HG02981 (cell line): ENCODE measurements around the gene MFRP.

ENCODE experiments used
- ATAC-seq: cut with Tn5 transposase; IDR thresholded peaks from one replicate; pipeline ENCODE4 v1.9.1; 2021; ENCODE audit warnings: mild to moderate bottlenecking, moderate library complexity; ENCODE audit not compliant: unreplicated experiment

MFRP gene

DNA sequence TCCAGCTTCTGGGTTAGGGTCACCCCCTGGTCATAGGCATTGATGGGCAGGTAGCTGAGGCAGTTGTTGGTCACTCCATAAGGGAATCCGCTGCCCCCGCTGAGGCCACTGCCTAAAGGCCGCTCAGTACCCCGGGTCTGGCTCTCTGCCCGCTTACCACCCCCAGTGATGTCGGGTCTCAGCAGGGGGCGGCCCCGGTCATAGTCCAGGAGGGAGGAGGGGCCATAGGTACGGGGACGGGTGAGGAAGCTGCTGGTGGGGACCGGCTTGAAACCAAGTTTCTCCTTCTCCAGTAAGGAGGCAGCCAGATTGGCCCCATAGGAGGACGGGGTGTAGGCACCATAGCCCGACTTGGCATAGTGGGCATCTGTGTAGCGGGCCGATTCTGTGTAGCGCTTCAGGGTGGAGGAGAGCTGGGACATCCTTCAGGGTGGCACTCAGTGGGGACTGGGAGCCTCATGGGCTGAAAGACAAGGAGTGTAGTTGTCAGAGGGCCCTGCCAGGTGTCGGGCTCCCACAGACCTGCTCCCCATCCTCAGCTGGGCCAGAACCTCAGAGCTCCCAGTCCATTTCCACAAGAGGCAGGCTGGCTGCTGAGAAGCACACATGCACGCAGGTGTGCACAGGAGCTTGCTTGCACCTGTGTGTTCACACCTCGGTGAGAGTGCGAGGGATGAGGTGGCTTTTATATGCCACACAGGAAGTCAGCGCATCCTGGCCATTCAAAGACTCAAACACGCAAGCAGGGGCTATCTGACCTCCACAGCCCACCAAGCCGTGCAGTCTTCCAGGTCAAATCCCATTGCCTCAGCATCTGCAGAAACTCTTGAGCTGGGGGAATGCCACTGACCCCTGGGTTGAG, 26.8 kb upstream of the MFRP start:
- no peak for ATAC-seq

DNA sequence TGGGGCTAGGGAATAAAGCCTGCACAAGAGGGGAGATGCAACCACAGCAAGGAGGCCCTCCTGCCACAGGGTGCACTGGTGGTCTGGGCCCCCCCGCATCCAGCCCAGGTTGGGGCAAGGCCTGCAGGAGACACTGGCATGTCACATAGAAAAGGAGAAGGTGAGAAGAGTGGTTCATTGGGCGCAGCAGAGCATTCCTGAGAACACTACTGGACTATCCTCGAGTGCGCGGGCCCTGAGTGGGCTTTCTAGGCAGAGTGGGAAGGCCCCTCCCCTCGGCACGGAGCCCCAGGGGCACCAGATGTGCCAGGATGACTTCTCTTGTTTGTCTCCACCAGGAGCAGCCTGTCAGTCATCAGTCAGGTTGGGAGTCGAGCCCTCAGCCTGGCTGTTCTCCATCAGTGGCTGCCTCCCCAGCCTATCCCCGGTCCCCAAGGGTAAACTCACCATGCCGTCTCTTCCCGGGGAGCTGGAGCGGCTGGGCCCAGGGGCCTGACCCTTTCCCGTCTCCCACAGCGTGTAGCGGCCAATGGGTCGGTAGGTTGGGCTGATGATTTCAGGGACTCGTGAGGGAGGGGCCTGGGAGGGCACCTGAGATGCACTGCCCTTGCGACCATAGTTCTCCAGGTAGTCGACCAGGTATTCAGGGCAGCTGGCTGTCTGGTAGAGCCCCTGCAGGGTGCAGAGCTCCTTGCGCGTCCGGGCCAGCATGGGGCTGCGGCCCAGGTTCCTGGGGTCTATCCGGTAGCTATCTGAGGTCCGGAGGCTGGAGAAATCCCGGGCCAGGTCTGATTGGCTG, 26.0 kb upstream of the MFRP start:
- ATAC-seq: no peak

DNA sequence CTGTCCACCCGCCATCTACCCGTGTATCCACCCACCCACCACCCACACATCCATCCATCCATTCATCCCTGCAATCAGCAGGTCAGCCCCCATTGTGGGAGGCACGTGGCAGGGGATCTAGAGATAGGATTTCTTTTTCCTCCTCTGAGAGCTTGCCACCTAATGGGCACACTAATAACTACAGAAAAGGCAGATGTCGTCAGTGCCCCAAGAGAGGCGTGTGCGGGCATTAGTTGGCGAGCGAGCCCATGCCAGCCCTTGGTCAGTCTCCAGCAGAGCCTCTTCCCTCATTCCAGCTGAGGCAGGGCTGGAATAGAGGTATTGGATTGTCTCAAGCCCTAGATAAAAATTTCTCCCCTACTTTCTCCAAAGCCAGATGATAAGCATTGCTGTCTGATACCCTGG, 25.3 kb upstream of the MFRP start:
- ATAC-seq: no peak

DNA sequence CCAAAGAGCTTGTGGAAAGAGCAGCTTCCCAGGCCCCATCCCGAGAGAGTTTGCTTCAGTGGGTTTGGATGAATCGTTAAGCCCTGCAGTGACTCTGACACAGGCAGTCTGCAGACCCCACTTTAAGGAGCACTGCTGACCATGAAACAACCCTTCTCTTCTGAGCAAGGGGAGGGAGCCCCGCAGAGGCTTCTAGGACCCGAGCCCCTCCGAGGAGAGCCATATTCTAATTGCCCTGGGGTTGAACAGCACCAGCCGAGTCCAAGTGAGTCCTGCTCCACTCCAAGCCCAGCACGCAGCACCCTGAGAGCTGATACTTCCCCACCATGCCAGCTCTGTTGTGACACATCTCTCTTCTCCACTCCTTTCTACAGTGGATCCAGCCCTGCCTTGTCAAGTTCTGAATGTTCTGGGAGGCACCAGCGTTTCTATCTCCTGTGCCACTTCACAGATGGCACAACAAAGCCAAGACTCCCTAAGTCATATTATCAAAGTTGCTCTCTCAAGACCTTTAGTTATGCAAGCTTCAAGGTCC, 24.6 kb upstream of the MFRP start:
- ATAC-seq: no peak

DNA sequence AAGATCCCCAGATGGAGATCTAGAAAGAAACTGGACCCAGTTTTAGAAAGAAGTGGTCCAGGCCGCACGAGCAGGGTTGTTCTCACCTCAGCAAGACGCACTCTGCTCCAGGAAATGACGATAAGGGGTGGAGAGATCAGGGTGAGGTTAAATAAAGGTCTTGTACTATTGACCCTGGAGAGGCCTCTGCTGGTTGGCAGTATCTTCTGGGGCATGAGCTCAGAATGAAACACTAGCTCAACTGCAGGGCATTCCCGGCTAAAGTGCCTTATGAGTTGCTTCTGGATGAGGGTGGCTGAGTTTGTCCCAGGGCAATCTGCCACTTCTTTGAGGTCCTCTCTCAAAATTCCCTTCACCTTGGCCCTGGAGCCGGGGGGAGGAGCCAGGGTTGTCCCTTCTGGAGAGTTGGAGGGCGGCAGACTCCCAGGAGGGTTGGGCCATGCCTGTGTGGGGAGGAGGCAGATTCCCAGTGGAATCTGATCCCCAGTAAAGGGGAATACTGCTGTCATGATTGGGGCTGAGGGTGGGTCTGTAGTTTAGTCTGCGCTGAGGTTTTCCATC, 24.1 kb upstream of the MFRP start:
- ATAC-seq: no peak

DNA sequence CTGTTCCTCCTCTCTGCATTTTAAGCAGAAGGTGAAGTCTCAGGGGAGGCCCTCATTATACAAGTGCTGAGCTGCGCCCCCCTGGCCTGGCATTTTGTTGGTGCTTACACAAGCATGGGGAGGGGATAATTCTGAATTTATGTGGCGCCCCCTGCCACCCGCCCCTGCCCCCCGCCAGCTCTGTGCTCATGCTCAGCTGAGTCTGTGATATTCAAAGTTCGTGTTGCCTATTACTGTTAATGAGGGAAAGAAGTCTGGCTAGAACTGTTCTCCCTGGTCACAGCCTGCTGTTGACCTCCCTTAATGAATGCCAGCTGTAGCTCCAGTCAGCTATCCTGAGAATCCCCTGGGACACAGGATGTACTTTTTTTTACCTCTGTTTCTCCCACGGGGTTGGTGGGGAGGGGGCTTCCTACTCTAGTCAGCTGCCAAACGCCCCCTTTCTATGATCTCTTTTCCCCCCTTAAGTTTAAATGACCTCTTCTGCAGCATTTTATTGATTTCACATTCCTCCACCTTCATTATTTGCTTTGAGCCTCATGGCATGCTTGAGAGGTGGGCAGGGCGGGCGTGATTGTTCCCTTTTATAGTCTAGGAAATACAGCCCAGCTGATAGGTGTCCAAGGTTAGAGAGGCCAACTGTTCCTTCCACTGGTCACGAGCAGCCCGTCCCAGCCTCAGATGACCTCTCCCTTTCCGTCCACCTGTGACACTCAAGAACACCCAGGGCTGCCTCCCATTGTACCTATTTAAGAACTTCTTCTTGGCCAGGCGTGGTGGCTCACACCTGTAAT, 22.8 kb upstream of the MFRP start:
- ATAC-seq: no peak

DNA sequence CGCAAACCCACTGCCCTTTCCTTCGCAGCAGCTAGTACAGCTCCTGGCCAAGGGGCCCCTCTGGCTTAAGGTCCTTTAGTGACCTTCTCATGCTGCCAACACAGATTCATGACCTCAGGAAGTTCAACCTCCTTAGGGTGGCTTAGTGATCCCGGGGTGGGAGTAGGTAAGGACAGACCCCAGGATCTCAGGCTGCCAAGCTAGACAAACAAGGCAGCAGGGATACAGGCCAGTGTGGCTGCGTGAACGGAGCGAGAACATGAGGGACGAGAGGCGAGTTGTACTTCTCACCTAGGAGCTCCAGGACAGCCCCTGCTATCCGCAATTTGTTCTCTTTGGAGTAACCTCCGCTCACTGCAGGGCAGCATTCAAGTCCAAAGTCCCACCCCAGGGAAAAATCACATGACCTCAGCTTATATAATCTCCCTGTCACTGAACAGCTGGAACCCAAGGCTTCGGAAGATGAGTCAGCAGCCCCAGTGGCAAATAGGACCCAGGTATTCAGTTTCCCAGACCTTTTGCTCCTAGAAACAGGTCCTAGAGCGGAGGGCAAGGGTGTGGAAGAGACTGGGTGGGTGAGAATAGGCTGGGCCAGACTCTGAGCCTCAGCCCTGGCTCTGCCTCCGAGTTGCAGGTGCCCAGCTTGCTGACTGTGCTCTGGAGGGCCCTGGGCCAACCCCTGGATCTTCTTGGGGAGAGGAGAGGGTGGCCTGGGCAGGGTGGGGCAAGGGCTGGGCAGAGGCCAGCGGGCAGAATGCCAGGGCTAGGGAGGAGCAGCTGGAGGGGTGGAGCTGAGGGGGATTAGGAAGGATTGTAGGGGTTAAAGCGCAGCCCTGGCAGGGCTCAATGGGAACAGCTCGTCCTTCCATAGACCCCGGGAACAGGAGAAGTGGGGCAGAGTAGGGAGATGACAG, 21.9 kb upstream of the MFRP start:
- no peak for ATAC-seq

DNA sequence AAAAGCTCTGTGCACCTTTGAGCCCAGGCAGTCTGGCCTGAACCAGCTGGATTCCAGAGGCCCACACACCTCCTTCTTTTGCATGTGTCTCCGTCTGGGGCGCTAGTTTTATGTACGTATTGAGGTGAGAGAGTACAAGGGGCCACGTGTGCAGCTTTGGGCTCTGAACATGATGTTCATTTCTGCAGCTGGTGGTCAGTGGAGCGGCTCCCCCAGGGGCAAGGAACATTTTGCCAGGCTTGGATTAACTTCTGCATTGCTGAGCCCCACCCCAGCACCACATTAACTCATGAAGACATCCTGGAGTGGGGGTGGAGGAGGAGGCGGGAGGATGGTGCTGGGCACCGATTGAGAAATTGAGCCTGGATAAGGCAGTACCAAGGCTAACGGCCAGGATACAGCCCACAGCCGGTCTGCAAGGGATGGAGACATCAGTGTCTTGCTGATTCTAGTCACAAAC, 21.2 kb upstream of the MFRP start:
- ATAC-seq: no peak

DNA sequence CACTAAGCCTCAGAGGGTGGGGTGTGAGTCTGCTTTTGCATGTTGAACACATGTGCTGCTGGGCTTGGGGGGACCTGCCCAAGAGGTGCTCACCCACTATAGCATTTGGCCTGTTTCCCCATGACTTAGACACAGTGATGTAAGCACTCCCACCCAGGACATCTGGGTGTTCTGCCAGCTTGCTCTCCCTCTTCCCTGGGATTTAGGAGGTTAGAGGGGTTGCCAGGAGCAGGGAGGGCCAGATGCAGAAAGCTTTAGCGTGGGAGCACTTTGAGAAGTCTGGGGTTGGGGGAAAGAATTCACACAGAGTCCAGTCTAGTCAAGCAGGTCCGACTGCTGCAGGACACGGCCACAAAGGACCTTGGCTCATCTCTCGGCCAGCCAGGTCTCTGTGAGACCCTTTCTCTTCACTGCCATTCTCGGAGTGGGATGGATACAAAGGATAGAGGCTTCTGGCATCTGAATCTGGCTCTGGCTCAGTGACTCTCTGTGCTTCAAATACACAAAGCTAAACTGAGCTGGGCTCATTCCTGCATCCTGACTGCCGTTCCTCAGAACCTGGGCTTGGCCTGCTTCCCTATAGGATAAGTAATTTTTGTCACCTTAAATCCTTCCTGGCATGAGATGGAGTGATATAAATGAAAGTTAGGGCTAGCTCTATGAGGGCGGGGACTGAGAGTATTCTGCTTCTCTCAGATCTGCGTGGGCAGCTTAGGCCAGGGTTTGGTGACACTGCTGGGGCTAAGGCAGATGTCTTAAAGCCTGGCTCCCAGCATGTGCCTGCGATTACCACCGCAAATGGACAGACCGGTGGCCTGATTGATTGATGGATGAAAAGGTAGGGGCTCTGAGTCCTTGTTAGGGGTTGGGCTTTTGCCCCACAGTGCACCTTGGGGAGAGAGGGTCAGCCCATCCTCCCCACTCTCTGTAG, 20.4 kb upstream of the MFRP start:
- ATAC-seq: no peak

DNA sequence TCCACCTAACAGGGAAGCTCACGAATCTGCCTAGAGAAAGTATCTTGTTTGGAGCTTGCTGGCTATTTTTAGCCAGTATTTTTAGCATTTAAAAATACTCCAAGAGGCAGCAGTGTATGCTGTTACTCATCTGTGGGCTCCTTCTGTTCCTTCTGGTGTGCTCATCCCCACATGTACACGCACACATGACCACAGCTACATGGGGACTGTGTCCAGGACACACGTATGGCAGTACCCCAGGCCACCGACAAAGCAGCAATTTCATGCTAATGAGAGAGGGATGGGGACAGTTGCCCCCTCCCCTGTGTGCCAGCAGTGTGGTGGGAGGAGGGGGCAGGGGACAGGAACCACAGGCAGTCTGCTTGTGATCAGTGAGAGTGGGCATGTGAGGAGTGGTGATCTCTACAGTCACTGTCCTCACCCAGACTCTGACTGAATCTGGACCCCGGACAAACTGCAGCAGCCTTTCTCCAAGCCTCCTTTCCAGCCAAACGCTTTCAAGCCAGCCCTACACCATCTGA, 18.6 kb upstream of the MFRP start:
- no peak for ATAC-seq

DNA sequence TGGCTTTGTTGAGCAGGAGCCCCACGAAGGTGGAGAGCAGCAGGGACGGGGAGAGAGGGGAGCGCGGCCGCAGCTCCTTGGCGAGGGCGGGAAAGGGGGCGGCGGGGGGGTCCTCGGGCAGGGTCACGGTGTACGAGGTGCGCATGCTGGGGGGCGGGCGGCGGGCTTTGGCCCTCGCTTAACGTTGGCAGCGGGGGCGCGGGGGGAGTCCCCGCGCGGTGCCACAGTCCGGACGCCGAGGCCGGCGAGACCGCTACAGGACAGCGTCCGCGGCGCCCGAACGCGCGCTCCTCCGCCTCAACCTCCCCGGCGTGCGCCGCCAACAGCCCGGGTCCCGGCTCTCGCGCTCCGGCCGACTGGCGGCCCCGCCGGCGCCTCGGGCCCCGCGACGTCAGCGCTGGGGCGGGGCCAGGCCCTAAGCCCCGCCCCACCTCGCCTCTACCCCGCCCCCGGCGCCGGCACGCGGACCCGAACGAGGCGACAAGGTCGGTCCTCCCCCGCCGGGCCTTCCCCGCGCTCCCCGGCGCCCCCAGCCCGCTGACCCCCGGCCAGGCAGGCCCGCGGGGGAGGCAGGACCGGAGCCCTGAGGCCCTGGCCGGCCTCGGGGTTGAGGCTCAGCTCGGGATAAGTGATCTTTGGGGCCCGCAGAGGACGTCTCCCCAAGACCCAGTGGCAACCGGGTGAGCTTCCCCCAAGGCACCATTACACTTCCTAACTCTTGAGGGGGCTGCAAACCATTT, 17.5 kb upstream of the MFRP start:
- ATAC-seq: no peak

DNA sequence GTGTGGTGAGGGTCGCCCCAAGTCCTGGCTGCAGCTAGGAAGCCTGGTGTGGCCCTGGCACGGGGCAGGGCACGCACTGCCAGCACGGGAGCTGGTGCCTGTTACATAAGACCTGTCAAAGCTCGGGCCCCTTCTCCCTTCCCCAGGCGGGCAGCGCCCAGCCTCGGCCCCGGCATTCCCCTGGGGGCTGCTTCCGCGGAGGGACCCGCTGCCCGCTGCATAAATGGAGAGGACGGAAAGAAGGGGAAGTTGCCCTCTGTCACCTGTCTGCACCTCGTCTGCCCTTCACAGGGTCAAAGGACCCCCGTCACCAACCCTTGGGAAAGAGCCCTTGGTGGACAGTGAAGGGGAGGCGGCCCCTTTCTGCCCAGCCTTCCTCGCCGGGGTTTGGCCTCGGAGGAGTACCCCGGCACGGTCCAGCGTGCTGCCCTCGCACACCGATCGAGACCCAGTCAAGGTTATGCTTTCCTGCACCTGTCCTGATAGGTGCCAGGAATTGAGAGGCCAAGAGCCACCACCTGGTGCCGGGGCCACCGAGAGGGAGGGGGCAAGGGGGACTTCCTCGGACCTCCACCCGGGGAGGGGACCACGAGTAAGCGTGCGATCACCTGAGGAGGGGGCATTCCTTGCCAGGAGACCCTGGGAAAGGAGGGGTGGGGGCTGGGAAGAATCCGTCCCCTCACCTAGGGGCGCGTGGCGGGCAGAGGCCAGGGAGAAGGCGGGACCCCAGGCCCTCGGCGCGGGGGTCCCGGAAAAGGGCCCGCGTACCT, 16.8 kb upstream of the MFRP start:
- no peak for ATAC-seq

DNA sequence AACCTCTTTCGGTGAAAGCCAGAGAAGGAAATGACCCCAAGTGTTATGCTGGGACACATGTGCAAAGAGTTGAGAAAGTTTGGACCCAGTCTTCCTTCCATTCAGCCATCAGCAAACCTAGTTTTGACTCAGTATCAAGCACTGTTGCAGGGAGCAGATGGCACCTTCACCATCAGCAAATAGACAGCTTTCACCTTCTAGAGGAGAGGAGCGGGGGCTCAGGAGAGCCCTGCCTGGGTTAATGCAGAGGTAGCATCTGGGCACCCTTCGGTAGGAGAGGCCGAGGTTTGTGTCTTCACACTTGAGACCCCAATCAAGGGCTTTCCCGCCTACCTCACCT, 16.2 kb upstream of the MFRP start:
- no peak for ATAC-seq

DNA sequence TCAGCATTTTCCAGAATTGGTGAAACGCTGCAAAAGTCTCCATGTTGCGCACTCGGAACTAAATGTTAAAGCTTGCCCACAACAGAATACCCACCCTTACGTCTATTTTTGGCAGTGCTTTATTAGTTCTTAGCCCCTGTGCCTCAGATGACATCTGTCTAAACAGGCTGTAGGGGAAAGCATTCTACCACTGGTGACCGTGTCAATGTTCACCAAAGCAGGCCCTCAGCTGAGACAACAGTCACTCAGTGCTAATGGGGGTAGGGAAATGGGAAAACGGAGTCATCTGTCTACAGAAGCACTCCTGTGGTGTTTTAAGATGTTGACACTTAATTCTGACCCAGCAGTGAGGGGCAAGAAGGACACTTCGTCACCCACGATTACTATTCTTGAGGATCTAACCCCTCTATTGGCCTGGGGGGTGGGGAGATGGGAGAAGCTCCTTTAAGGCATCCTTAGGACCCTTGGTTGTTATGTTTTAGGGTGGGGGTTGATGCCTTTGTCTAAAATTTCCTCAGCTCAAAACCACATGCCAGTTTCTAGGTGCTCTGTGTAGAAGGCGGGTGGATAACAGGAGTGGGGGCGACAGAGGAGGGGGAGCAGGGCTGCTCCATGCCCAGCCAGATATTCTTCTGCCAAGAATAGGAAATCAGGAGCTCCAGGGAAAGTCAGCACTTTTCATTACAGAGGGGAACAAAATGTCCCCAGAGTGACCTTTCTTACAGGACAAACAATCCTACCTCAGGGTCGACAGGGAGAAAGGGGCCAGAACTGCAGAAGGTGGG, 15.6 kb upstream of the MFRP start:
- no peak for ATAC-seq

DNA sequence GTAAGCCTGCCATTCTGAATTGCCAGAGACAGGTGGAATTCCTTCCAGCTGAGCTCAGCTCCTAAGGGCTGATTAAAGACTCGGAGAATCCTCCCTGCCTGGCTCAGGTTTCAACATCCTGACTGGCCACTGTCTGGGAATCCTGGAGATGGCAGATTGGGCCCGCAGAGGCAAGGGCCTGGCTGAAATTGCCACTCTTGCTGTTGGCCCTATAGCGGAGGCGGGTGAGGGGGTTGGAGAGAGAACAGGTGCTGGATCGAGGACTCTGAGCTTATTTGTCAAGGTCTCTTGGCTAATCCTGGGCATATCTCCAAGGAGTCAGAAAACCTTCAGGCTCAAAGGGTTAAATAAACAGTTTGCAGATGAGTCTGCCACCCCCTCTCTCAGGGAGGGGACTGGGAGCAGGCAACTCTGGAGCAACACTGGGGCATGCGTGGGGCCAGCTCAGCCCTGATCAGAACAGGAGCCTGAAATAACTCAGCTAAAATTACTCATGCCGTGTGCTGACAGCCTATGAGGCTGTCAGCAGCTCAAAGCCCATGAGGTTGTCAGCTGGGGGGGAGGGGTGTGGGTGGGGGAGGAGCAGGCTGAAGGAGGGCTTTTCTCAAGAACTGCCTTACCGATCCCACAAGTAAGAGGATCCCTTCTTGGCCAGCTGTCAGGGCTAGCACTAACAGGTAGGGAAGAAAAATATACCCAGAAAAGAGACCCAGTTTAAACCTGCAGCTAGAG, 14.7 kb upstream of the MFRP start:
- no peak for ATAC-seq
